Measurements from ENCODE around the gene TGM3. TPM values are rescaled to one million over a fixed set of nuclear protein-coding genes. Genes with fewer than 3 reads are reported as not detected.

The TGM3 gene
- total RNA-seq, 1 donor = not detected

DNA sequence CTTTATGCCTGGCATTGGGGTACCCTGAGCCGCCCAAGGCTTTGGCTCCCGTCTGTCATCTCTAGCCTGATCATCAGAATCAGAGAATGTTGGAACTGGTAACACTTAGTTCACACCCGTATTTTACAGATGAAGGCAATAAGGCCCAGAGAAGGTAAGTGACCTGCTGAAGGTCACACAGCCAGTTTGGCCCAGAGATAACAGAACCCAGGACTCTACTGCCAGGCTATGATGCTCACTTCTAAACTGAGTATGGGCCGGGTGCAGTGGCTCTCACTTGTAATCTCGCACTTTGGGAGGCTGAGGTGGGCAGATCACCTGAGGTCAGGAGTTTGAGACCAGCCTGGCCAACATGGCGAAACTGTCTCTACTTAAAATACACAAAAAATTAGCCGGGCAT is 83.1 kb downstream of the TGM3 start:
- no peak for DNase-seq (ENCODE audit: low read depth)
- H3K4me3 ChIP-seq (ENCODE audit: low read depth, low read length) = no peak overlapping the region
- TF ChIP-seq, protein P1, sequence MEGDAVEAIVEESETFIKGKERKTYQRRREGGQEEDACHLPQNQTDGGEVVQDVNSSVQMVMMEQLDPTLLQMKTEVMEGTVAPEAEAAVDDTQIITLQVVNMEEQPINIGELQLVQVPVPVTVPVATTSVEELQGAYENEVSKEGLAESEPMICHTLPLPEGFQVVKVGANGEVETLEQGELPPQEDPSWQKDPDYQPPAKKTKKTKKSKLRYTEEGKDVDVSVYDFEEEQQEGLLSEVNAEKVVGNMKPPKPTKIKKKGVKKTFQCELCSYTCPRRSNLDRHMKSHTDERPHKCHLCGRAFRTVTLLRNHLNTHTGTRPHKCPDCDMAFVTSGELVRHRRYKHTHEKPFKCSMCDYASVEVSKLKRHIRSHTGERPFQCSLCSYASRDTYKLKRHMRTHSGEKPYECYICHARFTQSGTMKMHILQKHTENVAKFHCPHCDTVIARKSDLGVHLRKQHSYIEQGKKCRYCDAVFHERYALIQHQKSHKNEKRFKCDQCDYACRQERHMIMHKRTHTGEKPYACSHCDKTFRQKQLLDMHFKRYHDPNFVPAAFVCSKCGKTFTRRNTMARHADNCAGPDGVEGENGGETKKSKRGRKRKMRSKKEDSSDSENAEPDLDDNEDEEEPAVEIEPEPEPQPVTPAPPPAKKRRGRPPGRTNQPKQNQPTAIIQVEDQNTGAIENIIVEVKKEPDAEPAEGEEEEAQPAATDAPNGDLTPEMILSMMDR (IDR thresholded peaks at IDR 0.05; ENCODE audit: insufficient read depth, low read length) = no peak

DNA sequence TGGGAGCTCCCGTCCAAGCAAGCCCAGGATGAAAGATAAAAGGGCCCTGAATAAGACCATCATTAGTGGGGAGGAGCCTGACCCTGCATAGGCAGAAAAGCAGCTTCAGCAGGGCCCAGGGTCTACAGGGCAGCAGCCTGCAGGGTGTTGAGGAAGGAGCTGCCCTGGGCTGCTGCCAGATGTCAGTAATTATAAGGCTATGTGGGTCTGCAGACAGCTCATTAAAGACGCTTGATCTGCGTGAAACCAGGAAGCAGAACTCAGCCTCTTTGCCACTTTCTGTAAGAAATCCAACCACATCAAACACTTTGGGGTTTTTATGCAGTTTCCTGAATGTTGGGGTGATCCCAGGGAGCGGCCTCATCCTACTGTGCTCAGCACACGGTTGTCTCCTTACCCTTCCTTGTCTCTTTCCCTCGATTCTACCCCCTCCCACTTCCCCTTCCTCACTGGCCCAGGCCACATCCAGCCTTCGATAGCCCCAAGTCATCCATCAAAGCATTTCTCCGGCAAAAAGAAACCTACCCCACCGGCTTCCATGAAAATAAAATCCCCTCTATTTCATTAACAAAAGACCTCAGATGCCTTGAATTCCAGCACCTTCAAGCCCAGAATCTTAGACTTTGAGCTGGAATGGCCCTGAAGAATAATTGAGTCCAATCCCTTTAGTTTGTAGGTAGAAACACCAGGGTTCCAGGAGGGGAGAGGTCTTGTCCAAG is 83.9 kb downstream of the TGM3 start:
- TF ChIP-seq, protein P1 (IDR thresholded peaks at IDR 0.05; ENCODE audit: insufficient read depth, low read length) = no peak
- H3K4me3 ChIP-seq (ENCODE audit: low read depth, low read length) = no peak overlapping the region
- no peak for DNase-seq (ENCODE audit: low read depth)

DNA sequence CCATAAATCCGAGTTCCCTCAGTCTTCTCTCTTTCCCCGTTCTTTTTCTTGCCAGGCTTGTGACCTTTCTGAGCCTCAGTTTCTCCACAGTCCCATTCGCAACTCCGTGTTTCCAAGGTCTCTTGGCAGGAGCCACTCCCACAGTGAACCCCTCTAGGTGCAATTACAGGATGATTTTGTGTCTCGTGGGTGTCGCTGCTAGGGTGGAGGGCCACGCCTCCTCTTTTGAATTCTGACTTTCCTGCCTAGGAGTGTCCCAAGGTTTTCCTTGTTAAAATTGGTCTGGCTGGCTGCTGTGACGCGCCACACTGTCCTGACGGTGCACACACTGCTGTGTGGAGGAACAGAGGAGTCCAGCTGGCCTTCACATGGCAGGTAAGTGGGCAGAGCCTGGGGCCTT is 84.8 kb downstream of the TGM3 start, which contains the start of gene TGM6:
Gene TGM6 (plus strand): TSS at position 301 of the 400 bp plus-strand sequence. CDS start 68 bp downstream, at position 369.
- TF ChIP-seq, protein P1 (IDR thresholded peaks at IDR 0.05; ENCODE audit: insufficient read depth, low read length) = no peak
- H3K4me3 ChIP-seq (ENCODE audit: low read depth, low read length) = no peak within 1 kb of the TSS
- no peak for DNase-seq (ENCODE audit: low read depth)

DNA sequence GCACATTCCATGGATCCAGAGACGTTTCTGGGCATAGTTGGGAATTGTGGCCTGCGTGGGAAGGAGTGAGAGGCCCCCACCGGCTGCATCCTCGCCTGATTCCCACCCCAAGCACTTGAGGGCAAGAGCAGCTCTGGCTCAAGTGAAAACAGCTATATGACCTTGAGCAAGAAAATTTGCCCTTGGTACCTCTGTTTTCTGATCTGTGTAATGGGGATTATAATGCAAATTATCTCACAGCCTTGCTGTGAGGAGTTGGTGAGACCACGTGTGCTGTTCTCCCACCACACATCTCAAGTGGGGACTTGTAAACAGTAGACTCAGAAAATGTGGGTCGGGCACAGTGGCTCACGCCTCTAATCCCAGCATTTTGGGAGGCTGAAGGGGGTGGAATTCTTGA is 85.5 kb downstream of the TGM3 start:
- TF ChIP-seq, protein P1 (IDR thresholded peaks at IDR 0.05; ENCODE audit: insufficient read depth, low read length) = no peak
- no peak for DNase-seq (ENCODE audit: low read depth)

DNA sequence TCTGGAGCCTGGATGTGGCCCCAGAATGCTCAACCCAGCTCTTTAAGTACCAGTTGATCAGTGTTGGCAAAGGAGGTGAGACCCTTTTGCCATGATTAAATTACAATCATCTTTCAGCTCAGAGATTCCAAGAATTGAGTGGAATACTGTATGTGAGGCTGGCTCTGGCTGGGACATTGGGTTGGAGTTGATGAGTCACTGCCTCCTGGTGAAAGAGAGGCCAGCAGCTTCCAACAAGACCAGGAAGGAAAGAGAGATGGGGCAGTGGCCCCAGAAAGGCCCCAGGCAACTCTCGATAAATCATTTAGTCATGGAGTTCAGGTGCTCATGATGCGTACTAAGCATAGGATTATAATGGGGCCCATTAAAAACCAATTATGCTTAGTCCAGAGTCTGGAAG is 87.0 kb downstream of the TGM3 start:
- no peak overlapping the region for H3K4me3 ChIP-seq (ENCODE audit: low read depth, low read length)
- peak; percentile 25 for DNase-seq (ENCODE audit: low read depth)
- TF ChIP-seq, protein P1 (IDR thresholded peaks at IDR 0.05; ENCODE audit: insufficient read depth, low read length) = no peak

More for the DNA sequence above, 85.5 kb downstream of the TGM3 start:
- no peak overlapping the region for H3K4me3 ChIP-seq (ENCODE audit: low read depth, low read length)

DNA sequence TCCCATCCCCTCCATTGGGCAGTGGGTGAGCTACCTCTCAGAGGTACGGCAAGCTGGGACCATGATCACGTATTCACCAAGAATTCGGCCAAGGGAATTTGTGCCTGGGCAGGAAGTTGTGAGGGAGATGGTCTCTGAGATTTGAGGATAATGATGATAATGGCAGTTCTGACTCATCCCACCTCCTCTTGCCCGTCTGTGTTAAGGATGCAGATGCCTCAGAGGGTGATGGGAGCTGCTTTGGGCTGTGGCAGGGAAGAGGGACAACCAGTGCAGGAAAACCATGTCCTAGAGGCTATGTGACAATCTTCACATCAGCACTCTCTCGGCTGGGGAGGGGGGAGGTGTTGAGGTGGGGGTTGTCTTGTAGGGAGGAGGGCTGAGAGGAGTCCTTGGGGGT is 89.2 kb downstream of the TGM3 start:
- TF ChIP-seq, protein P1 (IDR thresholded peaks at IDR 0.05; ENCODE audit: insufficient read depth, low read length) = no peak
- H3K4me3 ChIP-seq (ENCODE audit: low read depth, low read length) = no peak overlapping the region
- DNase-seq (ENCODE audit: low read depth) = no peak

Measured in fibroblast of the aortic adventitia (primary cell).